DND-41 (cell line): ENCODE data around the gene ABCA7.

Experiments
- ATAC-seq: fragments of 200-7000 bp; cut with Tn5 transposase; 3 replicates; pipeline ENCODE4 v1.9.1; 2021; ENCODE audit warnings: low read depth; ENCODE audit not compliant: insufficient read depth
- DNase-seq: peaks from one replicate; pipeline ENCODE4 v3.0.0-alpha.2; 2020
- H2AFZ ChIP-seq: 2 replicates; pipeline ENCODE4 v1.6.0; 2012; ENCODE audit warnings: low read depth, low read length
- H3K27ac ChIP-seq: 2 replicates; pipeline ENCODE4 v1.5.1; 2012; ENCODE audit warnings: low read length, inconsistent platforms
- H3K27me3 ChIP-seq: fragments of 200-600 bp; sonication (generic); 2 replicates; pipeline ENCODE4 v1.6.0; 2012; ENCODE audit warnings: low read length, mild to moderate bottlenecking, inconsistent platforms; ENCODE audit not compliant: insufficient read depth, poor library complexity
- H3K36me3 ChIP-seq: 2 replicates; pipeline ENCODE4 v1.5.1; 2012; ENCODE audit warnings: low read length, inconsistent platforms; ENCODE audit not compliant: insufficient read depth
- H3K4me1 ChIP-seq: 2 replicates; pipeline ENCODE4 v1.5.1; 2012; ENCODE audit warnings: mild to moderate bottlenecking, low read length; ENCODE audit not compliant: insufficient read depth
- H3K4me2 ChIP-seq: 2 replicates; pipeline ENCODE4 v1.6.0; 2012; ENCODE audit warnings: mild to moderate bottlenecking, moderate library complexity, low read length, inconsistent platforms; ENCODE audit not compliant: insufficient read depth
- H3K4me3 ChIP-seq, 2 experiments: fragments of 200-600 bp in 1 of 2; shearing (Covaris generic) in 1 of 2; 2 replicates each; pipeline ENCODE4 v1.5.1; 2012 to 2016; ENCODE audit warnings: inconsistent platforms in 2 of 2, low read length in 2 of 2, mild to moderate bottlenecking in 2 of 2, low read depth in 1 of 2, moderate library complexity in 1 of 2
- H3K79me2 ChIP-seq: 2 replicates; pipeline ENCODE4 v1.6.0; 2012; ENCODE audit warnings: low read length, inconsistent platforms; ENCODE audit not compliant: insufficient read depth
- H3K9ac ChIP-seq: 2 replicates; pipeline ENCODE4 v1.6.0; 2012; ENCODE audit warnings: low read depth, mild to moderate bottlenecking, inconsistent platforms, low read length, moderate library complexity
- H3K9me3 ChIP-seq: 2 replicates; pipeline ENCODE4 v1.5.1; 2012; ENCODE audit warnings: low read length, moderate library complexity, mild to moderate bottlenecking, inconsistent platforms; ENCODE audit not compliant: insufficient read depth, severe bottlenecking
- H4K20me1 ChIP-seq: 2 replicates; pipeline ENCODE4 v1.6.0; 2012; ENCODE audit warnings: low read length; ENCODE audit not compliant: insufficient read depth
- EZH2 ChIP-seq: IDR thresholded peaks from 3 replicates; pipeline ENCODE4 v1.6.1; 2012; ENCODE audit warnings: borderline replicate concordance, low read depth, mild to moderate bottlenecking, moderate library complexity, low read length, inconsistent platforms; ENCODE audit not compliant: severe bottlenecking
- TF ChIP-seq, protein P1 (sequence below): IDR thresholded peaks from 2 replicates; pipeline ENCODE4 v1.5.1; 2012; ENCODE audit warnings: borderline replicate concordance, low read length, moderate library complexity, mild to moderate bottlenecking; ENCODE audit not compliant: poor library complexity, severe bottlenecking; ENCODE audit errors: extremely low read depth

Gene ABCA7

DNA sequence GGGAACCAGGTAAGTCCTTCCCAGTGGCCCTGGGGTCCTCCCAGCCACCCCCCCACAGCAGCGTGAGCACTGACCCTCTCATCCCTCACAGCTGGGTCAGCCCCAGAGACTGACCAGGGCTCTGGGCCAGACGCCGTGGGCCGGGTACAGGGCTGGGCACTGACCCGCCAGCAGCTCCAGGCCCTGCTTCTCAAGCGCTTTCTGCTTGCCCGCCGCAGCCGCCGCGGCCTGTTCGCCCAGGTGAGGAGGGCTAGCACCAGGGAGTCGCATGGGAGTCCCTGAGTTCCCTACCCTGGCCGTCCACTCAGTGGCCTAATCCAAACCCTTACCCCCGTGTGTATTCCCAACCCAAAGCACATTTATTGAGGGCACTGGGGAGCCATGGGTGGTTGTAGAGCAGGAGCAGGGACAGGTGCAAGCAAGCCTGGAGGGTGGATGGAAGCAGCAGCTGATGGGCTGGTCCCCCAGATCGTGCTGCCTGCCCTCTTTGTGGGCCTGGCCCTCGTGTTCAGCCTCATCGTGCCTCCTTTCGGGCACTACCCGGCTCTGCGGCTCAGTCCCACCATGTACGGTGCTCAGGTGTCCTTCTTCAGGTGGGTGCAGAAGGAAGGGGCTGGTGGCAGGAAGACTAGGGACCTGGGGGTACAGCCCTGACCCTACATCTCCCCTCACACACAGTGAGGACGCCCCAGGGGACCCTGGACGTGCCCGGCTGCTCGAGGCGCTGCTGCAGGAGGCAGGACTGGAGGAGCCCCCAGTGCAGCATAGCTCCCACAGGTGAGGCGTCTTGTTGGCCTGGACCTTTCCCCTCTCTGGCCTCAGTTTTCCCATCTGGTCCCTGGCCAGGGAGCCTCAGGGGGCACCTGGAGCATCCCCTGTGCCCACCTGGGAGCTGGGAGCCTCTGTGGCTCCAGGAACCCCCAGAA is 14.5 kb downstream of the ABCA7 start:
- Histone ChIP-seq H3K79me2 (no peaks in the 10 kb centered on the region), H2AFZ (no peak overlapping the region), H3K9me3 (peaks cover 35% of the 10 kb centered on the region), H3K4me1 (no peaks in the 10 kb centered on the region), H3K27me3 (no peaks in the 10 kb centered on the region), H3K9ac (no peak overlapping the region), H3K27ac (no peak overlapping the region), H3K4me3 (no peak overlapping the region), H4K20me1 (no peaks in the 10 kb centered on the region), H3K4me2 (no peak overlapping the region), H3K36me3 (peaks cover 45% of the 10 kb centered on the region)
- DNase-seq (no peak), ATAC-seq (no peak)
- TF ChIP-seq EZH2: no peak
- TF ChIP-seq, protein P1, sequence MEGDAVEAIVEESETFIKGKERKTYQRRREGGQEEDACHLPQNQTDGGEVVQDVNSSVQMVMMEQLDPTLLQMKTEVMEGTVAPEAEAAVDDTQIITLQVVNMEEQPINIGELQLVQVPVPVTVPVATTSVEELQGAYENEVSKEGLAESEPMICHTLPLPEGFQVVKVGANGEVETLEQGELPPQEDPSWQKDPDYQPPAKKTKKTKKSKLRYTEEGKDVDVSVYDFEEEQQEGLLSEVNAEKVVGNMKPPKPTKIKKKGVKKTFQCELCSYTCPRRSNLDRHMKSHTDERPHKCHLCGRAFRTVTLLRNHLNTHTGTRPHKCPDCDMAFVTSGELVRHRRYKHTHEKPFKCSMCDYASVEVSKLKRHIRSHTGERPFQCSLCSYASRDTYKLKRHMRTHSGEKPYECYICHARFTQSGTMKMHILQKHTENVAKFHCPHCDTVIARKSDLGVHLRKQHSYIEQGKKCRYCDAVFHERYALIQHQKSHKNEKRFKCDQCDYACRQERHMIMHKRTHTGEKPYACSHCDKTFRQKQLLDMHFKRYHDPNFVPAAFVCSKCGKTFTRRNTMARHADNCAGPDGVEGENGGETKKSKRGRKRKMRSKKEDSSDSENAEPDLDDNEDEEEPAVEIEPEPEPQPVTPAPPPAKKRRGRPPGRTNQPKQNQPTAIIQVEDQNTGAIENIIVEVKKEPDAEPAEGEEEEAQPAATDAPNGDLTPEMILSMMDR: no peak

DNA sequence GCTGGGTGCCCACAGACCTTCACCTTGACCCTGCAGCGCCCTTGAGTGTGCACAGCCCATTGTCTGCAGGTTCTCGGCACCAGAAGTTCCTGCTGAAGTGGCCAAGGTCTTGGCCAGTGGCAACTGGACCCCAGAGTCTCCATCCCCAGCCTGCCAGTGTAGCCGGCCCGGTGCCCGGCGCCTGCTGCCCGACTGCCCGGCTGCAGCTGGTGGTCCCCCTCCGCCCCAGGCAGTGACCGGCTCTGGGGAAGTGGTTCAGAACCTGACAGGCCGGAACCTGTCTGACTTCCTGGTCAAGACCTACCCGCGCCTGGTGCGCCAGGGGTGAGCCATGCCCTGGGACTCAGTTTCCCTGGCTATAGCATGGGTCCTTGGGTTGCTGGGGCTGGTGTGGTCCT is 15.1 kb downstream of the ABCA7 start:
- TF ChIP-seq, protein P1: no peak
- TF ChIP-seq EZH2: no peak
- no peak for ATAC-seq
- no peaks in the 10 kb centered on the region for H3K79me2 ChIP-seq

DNA sequence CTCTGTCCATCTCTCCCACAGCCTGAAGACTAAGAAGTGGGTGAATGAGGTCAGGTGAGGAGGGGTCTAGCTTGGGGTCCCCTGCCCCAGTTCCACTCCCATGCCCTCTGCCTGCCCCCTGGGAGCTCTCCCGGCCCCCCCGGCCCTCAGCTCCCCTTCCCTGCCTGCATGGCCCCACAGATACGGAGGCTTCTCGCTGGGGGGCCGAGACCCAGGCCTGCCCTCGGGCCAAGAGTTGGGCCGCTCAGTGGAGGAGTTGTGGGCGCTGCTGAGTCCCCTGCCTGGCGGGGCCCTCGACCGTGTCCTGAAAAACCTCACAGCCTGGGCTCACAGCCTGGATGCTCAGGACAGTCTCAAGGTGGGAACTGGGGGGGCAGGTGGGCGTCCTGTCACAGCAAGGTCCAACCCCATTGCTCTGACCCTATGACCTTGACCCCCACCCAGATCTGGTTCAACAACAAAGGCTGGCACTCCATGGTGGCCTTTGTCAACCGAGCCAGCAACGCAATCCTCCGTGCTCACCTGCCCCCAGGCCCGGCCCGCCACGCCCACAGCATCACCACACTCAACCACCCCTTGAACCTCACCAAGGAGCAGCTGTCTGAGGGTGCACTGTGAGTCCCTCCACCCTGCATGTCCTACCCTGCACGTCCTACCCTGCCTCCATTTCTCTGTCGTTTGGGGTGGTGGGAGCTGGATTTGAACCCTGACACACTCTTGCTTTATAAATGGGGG is 16.1 kb downstream of the ABCA7 start:
- no peak overlapping the region for H3K4me3 ChIP-seq
- no peak overlapping the region for H2AFZ ChIP-seq
- peaks cover 45% of the 10 kb centered on the region for H3K36me3 ChIP-seq
- H3K9me3 ChIP-seq: peaks cover 35% of the 10 kb centered on the region
- H3K4me2 ChIP-seq: no peak overlapping the region
- H3K9ac ChIP-seq: no peak overlapping the region
- H3K4me1 ChIP-seq: no peaks in the 10 kb centered on the region
- H3K27ac ChIP-seq: no peak overlapping the region
- ATAC-seq (no peak), DNase-seq (no peak)
- H4K20me1 ChIP-seq: no peaks in the 10 kb centered on the region
- TF ChIP-seq EZH2: no peak
- TF ChIP-seq, protein P1: no peak
- no peaks in the 10 kb centered on the region for H3K27me3 ChIP-seq
- no peaks in the 10 kb centered on the region for H3K79me2 ChIP-seq

More for the DNA sequence above, 15.1 kb downstream of the ABCA7 start:
- DNase-seq: no peak
- no peaks in the 10 kb centered on the region for H4K20me1 ChIP-seq
- no peak overlapping the region for H3K27ac ChIP-seq
- H3K27me3 ChIP-seq: no peaks in the 10 kb centered on the region
- no peak overlapping the region for H2AFZ ChIP-seq
- H3K9me3 ChIP-seq: peaks cover 35% of the 10 kb centered on the region
- H3K9ac ChIP-seq: no peak overlapping the region
- no peaks in the 10 kb centered on the region for H3K4me1 ChIP-seq
- no peak overlapping the region for H3K4me2 ChIP-seq
- H3K36me3 ChIP-seq: peaks cover 45% of the 10 kb centered on the region
- no peak overlapping the region for H3K4me3 ChIP-seq
